SKM-1 treated with dmso at 0.1 percent for 144 hours (cell line): ENCODE results near the gene DENND2D.
A peak's percentile ranks its signal among the peaks of the same experiment; 100 is the strongest.
"Not testable (repeated sequence)": the region's sequence is repeated elsewhere in the genome, so short reads cannot be mapped to it uniquely, and the experiment has no call there.

ENCODE experiments used
- DNase-seq: peaks from one replicate; lab custom pipeline; 2025; ENCODE audit not compliant: unreplicated experiment; lab: John Stamatoyannopoulos, UW

Gene DENND2D

GRCh38 chr1:111222308-111223125, 22.1 kb upstream of the DENND2D start:
- DNase-seq, result peak; percentile 53

DNA sequence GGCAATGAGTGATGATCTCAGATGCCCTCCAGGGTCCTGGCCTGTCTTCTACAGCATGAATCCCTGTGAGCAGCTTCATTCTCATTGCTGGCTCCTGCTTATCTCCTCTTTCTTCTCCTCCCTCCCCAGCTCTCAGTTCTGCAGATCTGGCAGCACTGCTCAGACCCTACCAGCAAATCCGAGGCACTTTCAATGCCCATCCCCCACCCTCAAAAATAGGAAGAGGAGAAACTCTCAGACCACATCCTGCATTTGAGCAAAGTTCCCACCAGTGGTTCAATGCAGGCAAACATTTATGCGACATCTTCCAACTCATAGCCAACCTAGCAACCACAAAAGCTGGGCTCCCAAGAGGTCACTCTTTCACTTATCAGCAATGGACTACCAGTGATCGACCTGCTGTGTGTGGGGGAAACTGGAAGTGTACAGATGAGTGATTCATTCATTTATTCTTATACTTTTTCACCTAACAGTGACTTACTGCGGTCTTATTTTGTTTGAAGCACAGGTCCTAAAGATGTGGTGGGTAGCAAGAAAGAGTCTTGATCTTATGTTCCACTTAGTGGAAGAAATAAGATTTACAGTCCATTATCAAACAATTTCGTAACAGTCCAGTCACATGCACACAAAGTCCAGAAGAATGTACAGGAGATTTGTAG, 21.3 kb upstream of the DENND2D start:
- DNase-seq, result peak; percentile 90

- no peak for DNase-seq
Measured at GRCh38 chr1:111221276-111221632, 20.8 kb upstream of the DENND2D start.

- no peak for DNase-seq
Measured at GRCh38 chr1:111220302-111220890, 19.9 kb upstream of the DENND2D start.

DNA sequence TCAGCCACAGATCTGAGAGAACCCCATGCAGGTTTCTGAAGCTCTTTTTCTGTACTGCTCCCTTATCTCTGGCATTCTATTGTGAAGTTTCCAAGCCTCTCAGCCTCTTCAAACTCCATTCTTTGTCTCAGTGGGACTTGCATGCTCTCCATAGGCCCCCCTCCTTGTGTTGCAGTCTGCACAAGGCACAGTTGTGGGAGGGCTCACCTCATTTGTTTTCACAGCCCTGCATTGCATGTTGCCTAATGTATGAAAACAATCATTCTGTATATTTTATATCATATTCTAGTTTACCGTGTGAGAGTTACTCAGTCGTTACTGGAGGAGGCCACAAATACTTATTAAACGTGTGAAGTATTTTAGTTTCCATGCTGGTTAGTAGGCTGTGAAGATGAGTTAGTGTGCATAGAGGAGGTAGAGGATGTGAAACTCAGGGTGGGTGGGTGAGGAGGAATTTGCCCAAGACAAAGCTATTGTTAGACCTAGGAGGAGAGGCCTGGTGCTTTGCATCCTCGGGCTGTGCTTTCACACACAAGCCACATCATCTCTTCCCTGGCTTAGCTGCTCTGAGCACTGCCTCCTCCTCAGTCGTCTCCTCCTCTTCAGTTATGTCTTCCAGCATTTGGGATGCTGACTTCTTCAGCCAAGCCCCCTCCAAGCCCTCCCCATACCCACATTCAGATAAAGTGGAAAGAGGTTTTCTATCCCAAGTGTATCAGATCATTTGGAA, 19.3 kb upstream of the DENND2D start:
- peak; percentile 42 for DNase-seq

- no peak for DNase-seq
Measured at GRCh38 chr1:111218701-111219556, 18.5 kb upstream of the DENND2D start.

GRCh38 chr1:111217183-111217910, 16.9 kb upstream of the DENND2D start:
- no peak for DNase-seq

DNA sequence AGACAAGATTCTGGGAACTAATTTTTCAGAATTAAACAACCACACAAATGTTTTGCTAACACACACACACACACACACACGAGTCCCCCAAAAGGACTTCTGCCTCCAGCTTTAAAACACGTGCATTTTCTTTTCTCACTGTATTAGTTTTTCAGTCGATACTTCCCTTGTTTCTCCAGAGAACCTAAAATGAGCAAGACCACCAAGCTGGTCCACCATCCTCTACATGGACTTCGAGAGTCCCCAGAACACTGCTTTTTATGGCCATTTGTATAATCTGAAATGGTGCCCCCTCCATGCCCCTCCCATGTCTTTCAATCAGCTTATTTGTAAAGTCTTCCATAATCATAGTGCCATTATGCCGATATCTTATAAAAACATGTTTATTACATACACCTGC, 16.3 kb upstream of the DENND2D start:
- no peak for DNase-seq

DNA sequence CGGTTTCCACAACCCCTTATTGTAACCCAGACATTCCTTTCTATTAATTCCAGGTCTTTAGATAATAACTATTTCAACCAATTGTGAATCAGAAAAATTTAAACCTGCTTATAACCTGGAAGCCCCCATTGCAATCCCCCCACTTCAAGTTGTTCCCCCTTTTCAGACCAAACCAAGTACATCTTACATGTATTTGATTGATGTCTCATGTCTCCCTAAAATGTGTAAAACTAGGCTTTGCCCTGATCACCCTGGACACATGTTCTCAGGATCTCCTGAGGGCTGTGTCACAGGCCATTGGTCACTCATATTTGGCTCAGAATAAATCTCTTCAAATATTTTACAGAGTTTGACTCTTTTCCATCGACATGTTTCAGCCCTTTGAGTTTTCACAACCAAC, 14.8 kb upstream of the DENND2D start:
- not testable (repeated sequence) for DNase-seq

- no peak for DNase-seq
Measured at GRCh38 chr1:111214884-111215283, 14.4 kb upstream of the DENND2D start.

GRCh38 chr1:111214074-111214801, 13.8 kb upstream of the DENND2D start:
- peak; percentile 6 for DNase-seq

DNA sequence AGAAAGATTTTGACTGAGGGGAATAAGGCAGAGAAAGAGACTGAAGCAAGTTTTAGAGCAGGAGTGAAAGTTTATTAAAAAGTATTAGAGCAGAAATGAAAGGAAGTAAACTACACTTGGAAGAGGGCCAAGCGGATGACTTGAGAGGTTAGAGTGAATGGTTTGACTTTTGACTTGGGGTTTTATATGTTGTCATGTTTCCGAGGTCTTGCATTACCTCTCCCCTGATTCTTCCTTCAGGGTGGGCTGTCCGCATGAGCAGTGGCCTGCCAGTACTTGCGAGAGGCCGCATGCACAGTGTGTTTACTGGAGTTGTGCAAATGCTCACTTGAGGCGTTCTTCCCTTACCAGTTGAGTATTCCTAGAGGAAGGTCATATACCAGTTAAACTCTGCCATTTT, 13.0 kb upstream of the DENND2D start:
- no peak for DNase-seq

- peak; percentile 43 for DNase-seq
Measured at GRCh38 chr1:111212634-111213335, 12.3 kb upstream of the DENND2D start.

- no peak for DNase-seq
Measured at GRCh38 chr1:111211921-111212320, 11.5 kb upstream of the DENND2D start.

DNA sequence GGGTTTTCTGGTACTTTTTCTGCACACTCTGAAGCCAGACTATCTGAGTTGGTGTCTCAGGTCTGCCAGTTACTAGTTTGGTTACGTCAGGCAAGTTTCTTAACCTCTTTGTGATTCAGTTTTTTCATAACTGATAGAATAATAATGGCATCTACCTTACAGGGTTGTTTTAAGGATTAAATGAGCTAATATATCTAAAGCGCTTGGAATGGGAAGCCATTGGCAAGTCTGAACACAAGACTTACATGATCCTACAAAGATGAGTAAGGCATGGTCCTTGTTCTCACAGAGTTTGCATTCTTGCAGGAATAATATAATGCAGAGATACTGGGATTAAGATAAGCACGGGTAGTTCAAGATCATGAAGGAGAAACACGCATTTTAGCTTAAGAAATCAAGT, 9.2 kb upstream of the DENND2D start:
- no peak for DNase-seq

GRCh38 chr1:111208921-111209320, 8.5 kb upstream of the DENND2D start:
- no peak for DNase-seq

GRCh38 chr1:111205714-111206050, 5.2 kb upstream of the DENND2D start:
- peak; percentile 71 for DNase-seq

GRCh38 chr1:111204983-111205713, 4.7 kb upstream of the DENND2D start:
- peak; percentile 75 for DNase-seq
